Prostate gland (tissue), 2 donors: ENCODE data around the gene MPPED2. TPM values are rescaled to one million over a fixed set of nuclear protein-coding genes. Genes with fewer than 3 reads are reported as not detected.

ENCODE experiments used
- DNase-seq: peaks from one replicate; pipeline ENCODE4 v3.0.0-alpha.2; 2019; ENCODE audit warnings: low spot score
- H3K27ac ChIP-seq, 2 donors: fragments of 200-600 bp; sonication (generic); 2 replicates each; pipeline ENCODE4 v1.5.1; 2017 to 2019
- H3K27me3 ChIP-seq: fragments of 200-600 bp; sonication (generic); replicated peaks from 2 replicates; pipeline ENCODE4 v1.5.1; 2019; ENCODE audit not compliant: insufficient read depth
- H3K36me3 ChIP-seq, 2 donors: fragments of 200-600 bp; sonication (generic); 1 replicate in 1 of 2; 2 replicates in 1 of 2; pipeline versions ENCODE4 v1.5.1 to v1.8.1; 2017 to 2019
- H3K4me1 ChIP-seq: fragments of 200-600 bp; sonication (generic); replicated peaks from 2 replicates; pipeline ENCODE4 v1.5.1; 2019
- H3K4me3 ChIP-seq, 2 donors: fragments of 200-600 bp; sonication (generic); 2 replicates each; pipeline ENCODE4 v1.5.1; 2017 to 2019
- H3K9me3 ChIP-seq: fragments of 200-600 bp; sonication (generic); 2 replicates; pipeline ENCODE4 v1.5.1; 2017
- CTCF ChIP-seq, 4 experiments: fragments of 200-600 bp in 2 of 4; fragments of 450-650 bp in 2 of 4; sonication (generic) in 2 of 4; IDR thresholded peaks; 1 replicate in 3 of 4; 2 replicates in 1 of 4; pipeline ENCODE4 v1.5.1; 2016 to 2019; ENCODE audit warnings: antibody characterized with exemption in 4 of 4, mild to moderate bottlenecking in 2 of 4, moderate library complexity in 2 of 4
- POLR2A ChIP-seq: fragments of 450-650 bp; IDR thresholded peaks from one replicate; pipeline ENCODE4 v1.6.1; 2016; ENCODE audit warnings: antibody characterized with exemption, mild to moderate bottlenecking
- POLR2AphosphoS5 ChIP-seq: sonication (generic); formaldehyde crosslinking; IDR thresholded peaks from one replicate; pipeline ENCODE4 v1.6.1; 2017; ENCODE audit warnings: antibody characterized with exemption
- WGBS: methylation state at CpG from one replicate; pipeline ENCODE4 v1.1.5; 2018; 5-methylcytosine and 5-hydroxymethylcytosine counted together
- intact Hi-C: fragments of 100-400 bp; cut with DNase I; formaldehyde crosslinking; loops from one replicate; pipeline ENCODE4 v1.14.2; 2022
- total RNA-seq, 2 donors: library from RNA; depleted of rRNA; stranded (reverse); fragments of >200 nt; gene quantifications; one replicate each; pipeline ENCODE4 v1.1.0, GENCODE V29; 2016

The MPPED2 gene
- total RNA-seq, 2 donors from 2014 or later: 28.4 to 34.9 TPM

- WGBS: 80% methylated on average over 1 of the region's 1 CpG
- H3K36me3 ChIP-seq: no peaks in the 10 kb centered on the region
These were observed 133.3 kb downstream of the MPPED2 start for GRCh38 chr11:30452842-30453241.

DNA sequence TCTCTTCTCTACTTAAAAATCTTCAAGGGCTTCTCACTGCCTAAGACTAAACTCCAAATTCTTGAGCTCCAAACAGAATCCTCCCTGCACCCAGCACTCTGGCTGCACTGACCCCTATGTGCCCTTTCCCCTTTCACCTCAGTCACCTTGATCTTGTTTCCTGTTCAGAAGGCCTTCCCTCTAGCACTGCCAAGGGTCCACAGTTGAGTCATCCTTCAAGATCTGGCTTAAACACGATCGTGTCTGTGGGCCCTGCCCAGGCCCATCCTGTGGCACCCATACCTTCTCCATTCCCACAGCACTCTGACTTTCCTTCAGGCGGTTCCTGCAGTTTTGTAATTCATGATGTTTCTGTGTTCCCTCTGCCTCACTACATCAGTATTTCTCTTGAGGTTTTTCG, 134.0 kb downstream of the MPPED2 start:
- no peak for DNase-seq
- Histone ChIP-seq H3K27ac (no peak overlapping the region), H3K4me1 (peaks cover 7% of the 10 kb centered on the region), H3K36me3 (no peaks in the 10 kb centered on the region), H3K27me3 (no peaks in the 10 kb centered on the region), H3K4me3 (no peak overlapping the region), H3K9me3 (no peaks in the 10 kb centered on the region)
- intact Hi-C loops: no loop called here
- 68% methylated on average over 4 of the region's 4 CpGs for WGBS
- TF ChIP-seq POLR2AphosphoS5: no peak
- no peak for TF ChIP-seq POLR2A
- no peak for TF ChIP-seq CTCF (IDR thresholded peaks at IDR 0.05)

More at GRCh38 chr11:30452842-30453241, 133.3 kb downstream of the MPPED2 start:
- DNase-seq: no peak
- intact Hi-C loops: no loop called here
- no peak for TF ChIP-seq POLR2A
- no peak for TF ChIP-seq CTCF (IDR thresholded peaks at IDR 0.05)
- no peak for TF ChIP-seq POLR2AphosphoS5
- H3K9me3 ChIP-seq: no peaks in the 10 kb centered on the region
- no peak overlapping the region for H3K4me3 ChIP-seq
- no peaks in the 10 kb centered on the region for H3K27me3 ChIP-seq
- H3K27ac ChIP-seq: no peak overlapping the region
- peaks cover 7% of the 10 kb centered on the region for H3K4me1 ChIP-seq

- 84% methylated on average over 5 of the region's 5 CpGs for WGBS
- DNase-seq: no peak
- Histone ChIP-seq H3K27me3 (no peaks in the 10 kb centered on the region), H3K4me1 (peaks cover 7% of the 10 kb centered on the region), H3K27ac (no peak overlapping the region), H3K9me3 (no peaks in the 10 kb centered on the region), H3K4me3 (no peak overlapping the region), H3K36me3 (no peaks in the 10 kb centered on the region)
- no peak for TF ChIP-seq CTCF (IDR thresholded peaks at IDR 0.05)
- no peak for TF ChIP-seq POLR2AphosphoS5
- TF ChIP-seq POLR2A: no peak
- intact Hi-C loops: no loop called here
These were observed 134.5 kb downstream of the MPPED2 start for GRCh38 chr11:30451626-30452025.

- Histone ChIP-seq H3K9me3 (no peaks in the 10 kb centered on the region), H3K27ac (no peak overlapping the region), H3K4me1 (peaks cover 7% of the 10 kb centered on the region), H3K27me3 (no peaks in the 10 kb centered on the region), H3K36me3 (no peaks in the 10 kb centered on the region), H3K4me3 (no peak overlapping the region)
- intact Hi-C loops: no loop called here
- DNase-seq: no peak
- TF ChIP-seq POLR2AphosphoS5: no peak
- no peak for TF ChIP-seq CTCF (IDR thresholded peaks at IDR 0.05)
- TF ChIP-seq POLR2A: no peak
- WGBS: 67% methylated on average over 1 of the region's 1 CpG
These were observed 135.0 kb downstream of the MPPED2 start for GRCh38 chr11:30451167-30451566.

DNA sequence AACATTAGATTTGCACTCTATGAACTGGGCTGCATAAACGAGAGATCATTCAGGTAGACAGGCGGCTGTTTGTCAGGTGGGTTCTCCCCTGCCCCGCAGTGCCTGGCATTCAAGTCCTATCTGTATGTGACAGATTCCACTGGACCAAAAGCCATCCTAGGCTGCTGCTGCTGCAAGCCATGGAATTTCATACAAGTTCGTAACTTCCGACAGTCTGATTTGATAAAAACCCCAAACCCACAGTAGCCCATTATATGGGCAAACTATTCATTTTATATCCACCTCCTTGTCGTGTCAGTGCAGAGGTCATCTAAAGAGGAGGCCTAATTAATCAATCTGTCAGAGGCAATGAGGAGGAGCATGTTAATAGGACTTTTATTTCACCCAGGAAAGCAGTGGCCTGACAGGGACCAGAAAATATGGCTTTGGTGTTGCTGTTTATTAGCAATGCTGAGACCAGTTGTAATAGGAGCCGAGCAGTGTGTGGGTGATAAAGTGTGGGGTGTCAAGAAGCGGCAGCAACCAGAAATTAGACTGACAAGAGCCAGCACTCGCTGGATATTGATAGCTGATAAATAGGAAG, 139.0 kb downstream of the MPPED2 start:
- H3K27ac ChIP-seq: no peak overlapping the region
- no peak for DNase-seq
- TF ChIP-seq POLR2AphosphoS5 (no peak), CTCF (IDR thresholded peaks at IDR 0.05) (no peak), POLR2A (no peak)
- no peaks in the 10 kb centered on the region for H3K4me1 ChIP-seq
- no peaks in the 10 kb centered on the region for H3K36me3 ChIP-seq
- no peaks in the 10 kb centered on the region for H3K9me3 ChIP-seq
- intact Hi-C loops: no loop called here
- no peak overlapping the region for H3K4me3 ChIP-seq
- WGBS: 76% methylated on average over 9 of the region's 9 CpGs
- no peaks in the 10 kb centered on the region for H3K27me3 ChIP-seq
